ENCODE results near the gene SGK2.
"Not testable (repeated sequence)": the region's sequence is repeated elsewhere in the genome, so short reads cannot be mapped to it uniquely, and the experiment has no call there.

Gene SGK2

DNA sequence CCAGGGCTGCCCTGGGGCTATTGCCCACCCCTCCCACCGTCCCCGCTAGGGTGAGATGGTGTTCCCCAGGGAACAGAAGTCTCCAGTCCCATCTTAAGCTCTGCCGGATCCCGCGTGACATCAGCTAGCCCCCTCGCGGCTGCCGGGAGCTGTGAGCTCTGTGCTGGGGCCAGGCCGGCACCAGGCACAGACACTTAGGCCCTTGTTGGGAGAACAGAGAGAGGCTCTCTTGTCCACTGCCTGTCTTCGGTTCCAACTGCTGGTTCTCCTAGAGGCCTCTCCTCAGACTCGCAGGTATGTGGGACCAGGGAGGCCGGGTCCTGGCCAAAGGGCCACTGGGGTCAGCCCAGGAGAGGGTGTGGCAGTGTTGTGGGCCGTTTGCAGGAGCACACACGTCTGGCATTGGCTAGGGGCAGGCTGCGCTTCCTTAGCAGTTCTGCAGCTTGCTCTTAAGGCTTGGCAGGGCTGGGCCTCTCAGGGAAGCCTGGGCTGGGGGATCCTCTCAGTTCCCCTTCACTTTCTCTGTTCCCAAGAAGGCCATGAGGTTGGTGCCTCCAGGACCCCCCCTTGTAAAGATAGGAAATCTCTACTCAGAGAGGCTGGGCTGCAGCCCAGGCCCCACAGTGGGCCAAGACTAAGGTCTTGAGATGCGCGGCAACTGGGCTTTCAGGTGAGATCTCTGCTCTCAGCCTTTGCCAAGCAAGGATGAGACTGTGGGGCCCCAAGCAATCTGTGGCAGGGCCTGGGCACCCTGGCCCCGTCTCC is 6.3 kb downstream of the SGK2 start:
- no peak for DNase-seq

DNA sequence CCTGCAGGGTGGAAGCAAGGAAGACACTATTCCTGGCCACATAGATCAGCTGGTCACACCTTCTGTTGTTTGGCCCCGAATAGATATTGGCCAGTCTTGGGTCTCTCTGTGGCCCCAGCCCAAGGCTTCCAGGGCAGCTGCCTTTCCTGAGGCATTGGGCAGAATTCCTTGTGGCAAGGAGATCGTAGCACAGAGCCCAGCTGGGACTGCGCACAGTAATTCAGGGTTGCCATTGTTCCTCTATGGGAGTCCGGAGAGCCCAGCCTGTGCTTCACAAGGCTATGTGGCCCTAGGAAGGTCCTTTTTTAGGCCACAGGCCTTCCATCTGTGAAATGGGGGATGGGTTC is 6.9 kb downstream of the SGK2 start:
- DNase-seq: no peak

DNA sequence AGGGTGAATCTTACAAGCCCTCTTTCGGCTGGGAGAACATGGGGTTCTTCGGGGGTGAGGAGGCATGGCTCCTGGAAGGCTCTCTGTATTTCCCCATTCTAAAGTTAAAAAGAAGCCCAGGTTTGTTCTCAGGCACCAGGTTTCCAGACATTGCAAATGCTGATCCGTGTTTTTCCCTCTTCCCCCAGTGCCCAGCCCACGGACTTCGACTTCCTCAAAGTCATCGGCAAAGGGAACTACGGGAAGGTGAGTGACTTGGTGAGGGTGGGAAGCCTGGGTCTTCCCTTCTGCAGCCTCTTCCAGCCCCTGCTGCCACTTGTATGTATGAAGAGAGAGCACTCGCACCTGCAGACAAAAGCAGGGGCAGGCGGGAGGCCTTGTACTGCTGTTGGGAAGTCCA is 8.7 kb downstream of the SGK2 start:
- DNase-seq: no peak

- DNase-seq: no peak
Measured at GRCh38 chr20:43568706-43569105, 9.9 kb downstream of the SGK2 start.

DNA sequence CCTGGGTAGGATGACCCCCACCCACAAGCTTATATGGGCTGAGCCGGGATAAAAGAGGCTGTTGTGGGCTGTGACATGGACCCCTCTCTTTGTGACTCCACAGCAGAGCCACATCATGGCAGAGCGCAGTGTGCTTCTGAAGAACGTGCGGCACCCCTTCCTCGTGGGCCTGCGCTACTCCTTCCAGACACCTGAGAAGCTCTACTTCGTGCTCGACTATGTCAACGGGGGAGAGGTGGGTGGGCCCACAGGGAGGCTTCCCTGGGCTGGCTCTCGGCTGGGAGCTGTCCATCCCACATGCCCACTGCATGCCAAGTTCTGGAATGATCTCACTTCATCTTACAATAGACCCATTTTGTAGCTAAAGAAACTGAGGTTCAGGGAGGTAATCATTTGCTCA is 10.5 kb downstream of the SGK2 start:
- DNase-seq: no peak

DNA sequence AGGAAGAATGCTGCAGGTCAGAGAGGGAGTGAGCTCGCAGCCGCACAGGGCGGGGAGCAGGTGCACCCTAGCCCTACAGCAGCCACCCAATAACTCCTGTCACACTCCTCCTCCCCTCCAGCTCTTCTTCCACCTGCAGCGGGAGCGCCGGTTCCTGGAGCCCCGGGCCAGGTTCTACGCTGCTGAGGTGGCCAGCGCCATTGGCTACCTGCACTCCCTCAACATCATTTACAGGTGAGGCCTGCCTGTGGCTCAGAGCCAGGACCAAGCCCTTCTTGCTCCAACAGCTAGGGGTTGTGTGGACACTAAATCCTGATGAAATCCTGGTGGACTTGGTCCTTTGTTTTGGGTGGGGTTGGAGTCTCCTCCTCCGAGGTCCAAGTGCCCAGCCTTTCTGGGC is 11.7 kb downstream of the SGK2 start:
- no peak for DNase-seq

DNA sequence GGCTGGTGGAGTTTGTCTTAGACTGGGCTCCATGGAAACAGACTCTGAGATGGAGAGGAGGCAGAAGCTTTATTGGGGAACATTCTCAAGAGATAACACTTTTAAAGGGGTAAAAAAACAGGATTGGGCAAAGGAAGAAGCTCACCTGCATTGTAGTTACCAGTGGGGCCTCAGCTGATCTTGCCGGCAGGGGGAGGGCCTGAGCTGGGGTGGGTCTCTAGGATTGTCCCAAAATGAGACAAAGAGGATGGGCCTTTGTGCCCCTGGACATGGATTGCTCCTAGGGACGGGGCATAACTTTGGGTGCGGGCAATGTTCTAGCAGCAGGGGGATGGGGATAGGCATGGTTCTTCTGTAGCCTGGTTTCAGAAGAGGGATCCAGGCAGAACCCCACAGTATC is 12.5 kb downstream of the SGK2 start:
- DNase-seq: no peak

- DNase-seq: no peak
Measured at GRCh38 chr20:43571771-43572170, 12.9 kb downstream of the SGK2 start.

DNA sequence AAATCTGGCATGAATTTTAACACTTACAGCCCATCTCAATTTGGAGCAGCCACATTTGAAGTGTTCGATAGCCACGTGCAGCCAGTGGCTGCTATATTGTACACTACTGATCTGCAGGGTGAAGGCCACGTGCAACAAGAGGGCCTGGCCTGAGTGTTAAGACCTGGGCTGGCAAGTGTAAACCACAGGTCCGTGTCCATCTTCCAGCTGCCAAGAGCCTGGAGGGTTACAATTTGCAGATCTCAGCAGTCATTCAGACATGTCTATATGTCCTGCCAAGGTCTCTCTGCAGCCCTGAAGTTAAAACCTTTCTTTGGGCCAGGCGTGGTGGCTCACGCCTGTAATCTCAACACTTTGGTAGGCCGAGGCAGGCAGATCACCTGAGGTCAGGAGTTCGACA is 14.1 kb downstream of the SGK2 start:
- no peak for DNase-seq

DNA sequence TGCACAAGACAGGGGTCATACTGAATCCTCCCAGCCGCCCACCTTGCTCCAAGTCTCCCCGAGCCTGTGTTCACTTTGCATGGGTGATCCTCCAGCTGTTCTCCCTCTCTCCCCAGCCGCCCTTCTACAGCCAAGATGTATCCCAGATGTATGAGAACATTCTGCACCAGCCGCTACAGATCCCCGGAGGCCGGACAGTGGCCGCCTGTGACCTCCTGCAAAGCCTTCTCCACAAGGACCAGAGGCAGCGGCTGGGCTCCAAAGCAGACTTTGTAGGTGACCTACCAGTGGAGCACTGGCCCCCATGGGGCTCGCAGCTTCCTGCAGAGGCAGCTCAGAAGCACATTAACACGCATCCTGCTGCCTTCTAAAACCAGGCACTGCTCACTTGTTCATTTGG is 17.3 kb downstream of the SGK2 start:
- DNase-seq: no peak

- DNase-seq: no peak
Measured at GRCh38 chr20:43579861-43580793, 21.3 kb downstream of the SGK2 start.

- no peak for DNase-seq
Measured at GRCh38 chr20:43583133-43583864, 24.5 kb downstream of the SGK2 start.

DNA sequence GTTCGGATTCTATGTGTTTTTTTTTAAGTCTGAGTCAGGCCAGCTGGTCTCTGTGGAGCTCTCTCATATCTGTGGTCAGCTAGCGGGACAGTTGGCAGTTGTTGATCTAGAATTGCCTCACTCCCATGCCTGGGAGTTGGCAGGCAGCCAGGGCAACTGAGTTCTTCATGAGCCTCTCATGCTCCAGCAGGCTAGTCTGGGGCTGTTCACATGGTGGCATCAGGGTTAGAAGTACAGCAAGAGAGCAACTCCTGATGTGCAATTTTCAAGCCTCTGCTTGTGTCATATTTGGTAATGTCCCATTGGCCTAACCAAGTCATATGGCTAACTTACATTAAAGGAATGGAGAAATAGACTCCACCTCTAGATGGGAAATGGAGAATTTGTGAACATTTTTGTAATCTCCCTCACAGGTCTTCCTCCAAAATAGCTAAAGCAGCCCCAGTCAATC is 25.2 kb downstream of the SGK2 start:
- DNase-seq: no peak

- no peak for DNase-seq
Measured at GRCh38 chr20:43584448-43585136, 25.8 kb downstream of the SGK2 start.

DNA sequence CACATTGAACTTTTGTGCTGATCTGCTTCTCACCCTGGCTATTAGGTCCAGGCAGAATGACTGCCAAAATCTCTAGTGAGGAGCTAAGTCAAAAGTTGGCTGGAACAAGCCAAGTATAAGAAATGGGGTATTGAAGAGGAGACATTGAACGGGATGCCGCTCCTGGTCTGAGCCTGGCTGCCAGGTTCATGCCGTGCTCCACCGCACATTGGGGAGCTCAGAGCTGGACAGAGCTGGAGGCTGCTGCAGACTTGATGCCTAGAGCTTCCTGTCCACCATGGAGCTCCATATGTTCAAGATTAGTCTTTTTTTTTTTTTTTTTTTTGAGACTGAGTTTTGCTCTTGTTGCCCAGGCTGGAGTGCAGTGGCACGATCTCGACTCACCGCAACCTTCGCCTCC is 27.8 kb downstream of the SGK2 start:
- DNase-seq: no peak

DNA sequence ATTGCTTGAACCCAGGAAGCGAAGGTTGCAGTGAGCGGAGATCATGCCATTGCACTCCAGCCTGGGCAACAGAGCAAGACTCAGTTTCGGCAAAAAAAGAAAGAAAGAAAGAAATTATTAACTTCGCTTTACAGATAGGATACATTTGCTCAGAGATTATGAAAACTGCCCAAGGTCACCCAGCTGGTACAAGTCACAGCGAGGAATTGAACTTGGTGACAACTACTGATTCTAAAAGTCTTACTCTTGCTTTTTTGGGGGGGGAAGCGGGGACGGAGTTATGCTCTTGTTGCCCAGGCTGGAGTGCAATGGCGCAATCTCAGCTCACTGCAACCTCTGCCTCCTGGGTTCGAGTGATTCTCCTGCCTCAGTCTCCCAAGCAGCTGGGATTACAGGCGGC is 29.7 kb downstream of the SGK2 start:
- not testable (repeated sequence) for DNase-seq

- peak in 1 of 2 experiments; percentile 22 for DNase-seq
Measured at GRCh38 chr20:43590036-43590391, 31.2 kb downstream of the SGK2 start.

GRCh38 chr20:43590392-43591303 is 31.8 kb downstream of the SGK2 start, which contains the start of gene IFT52:
Gene IFT52, plus strand, starts transcription at chr20:43590937. Its CDS starts 3,762 bp downstream, at chr20:43594699.
- peak; percentile 87 to 90 for DNase-seq

- DNase-seq: not testable (repeated sequence)
Measured at GRCh38 chr20:43601960-43602359, 43.1 kb downstream of the SGK2 start.

DNA sequence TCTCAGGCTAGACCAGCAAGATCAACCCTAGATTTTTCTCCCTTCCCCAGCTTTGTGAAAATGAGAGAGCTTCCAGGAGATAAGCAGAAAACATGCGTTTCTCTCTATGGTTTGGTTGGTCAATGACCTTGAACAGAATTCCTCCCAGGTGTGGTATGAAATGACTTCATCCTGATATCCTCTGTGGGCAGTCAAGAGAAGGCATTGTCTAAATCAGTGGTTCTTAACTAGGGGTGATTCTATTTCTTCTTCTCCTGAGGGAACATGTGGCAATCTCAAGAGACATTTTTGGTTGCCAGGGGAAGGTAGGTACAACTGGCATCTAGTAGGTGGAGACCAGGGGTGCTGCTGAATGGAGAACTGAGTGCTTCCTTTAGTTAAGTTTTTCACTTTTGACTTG is 44.3 kb downstream of the SGK2 start:
- DNase-seq: no peak

DNA sequence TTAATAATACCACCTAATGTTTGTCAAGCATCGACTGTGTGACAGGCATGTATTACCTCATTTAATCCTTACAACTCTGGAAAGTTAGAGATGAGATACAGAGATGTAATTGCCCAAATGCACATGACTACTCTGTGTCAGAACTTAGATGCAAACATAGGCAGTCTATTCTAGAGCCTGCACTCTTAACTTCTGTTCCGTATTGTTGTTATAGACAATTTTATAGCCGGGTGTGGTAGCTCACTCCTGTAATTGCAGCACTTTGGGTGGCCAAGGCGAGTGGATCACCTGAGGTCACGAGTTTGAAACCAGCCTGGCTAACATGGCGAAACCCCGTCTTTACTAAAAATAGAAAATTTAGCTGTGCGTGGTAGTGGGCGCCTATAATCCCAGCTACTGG is 46.9 kb downstream of the SGK2 start:
- DNase-seq: no peak

DNA sequence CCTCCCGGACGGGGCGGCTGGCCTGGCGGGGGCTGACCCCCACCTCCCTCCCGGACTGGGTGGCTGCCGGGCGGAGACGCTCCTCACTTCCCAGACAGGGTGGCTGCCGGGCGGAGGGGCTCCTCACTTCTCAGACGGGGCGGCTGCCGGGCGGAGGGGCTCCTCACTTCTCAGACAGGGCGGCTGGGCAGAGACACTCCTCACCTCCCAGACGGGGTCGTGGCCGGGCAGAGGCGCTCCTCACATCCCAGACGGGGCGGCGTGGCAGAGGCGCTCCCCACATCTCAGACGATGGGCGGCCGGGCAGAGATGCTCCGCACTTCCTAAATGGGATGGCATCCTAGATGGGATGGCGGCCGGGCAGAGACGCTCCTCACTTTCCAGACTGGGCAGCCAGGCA is 48.5 kb downstream of the SGK2 start:
- DNase-seq: not testable (repeated sequence)

Measured in activated CD4-positive, alpha-beta T cell treated with anti-CD3 and anti-CD28 coated beads, Interleukin-2, amount 50 U/mL, for 48 hours (primary cell).